Measurements from ENCODE around the gene PTGIS.

PTGIS gene

GRCh38 chr20:49469060-49469459, 98.9 kb downstream of the PTGIS start:
- DNase-seq (ENCODE audit: low spot score), result no peak

- no peak for DNase-seq (ENCODE audit: low spot score)
Measured at GRCh38 chr20:49468412-49468811, 99.5 kb downstream of the PTGIS start.

GRCh38 chr20:49466114-49466912, 101.6 kb downstream of the PTGIS start:
- DNase-seq (ENCODE audit: low spot score), result no peak

GRCh38 chr20:49464556-49464955, 103.4 kb downstream of the PTGIS start:
- no peak for DNase-seq (ENCODE audit: low spot score)

- DNase-seq (ENCODE audit: low spot score), result no peak
Measured at GRCh38 chr20:49462626-49463025, 105.3 kb downstream of the PTGIS start.

- DNase-seq (ENCODE audit: low spot score), result no peak
Measured at GRCh38 chr20:49461894-49462620, 105.9 kb downstream of the PTGIS start.

GRCh38 chr20:49460916-49461315, 107.0 kb downstream of the PTGIS start:
- DNase-seq (ENCODE audit: low spot score), result no peak

GRCh38 chr20:49460131-49460530, 107.8 kb downstream of the PTGIS start:
- no peak for DNase-seq (ENCODE audit: low spot score)

- DNase-seq (ENCODE audit: low spot score), result no peak
Measured at GRCh38 chr20:49459684-49460083, 108.3 kb downstream of the PTGIS start.

GRCh38 chr20:49457444-49457843, 110.5 kb downstream of the PTGIS start:
- no peak for DNase-seq (ENCODE audit: low spot score)

GRCh38 chr20:49456646-49457045, 111.3 kb downstream of the PTGIS start:
- no peak for DNase-seq (ENCODE audit: low spot score)

GRCh38 chr20:49455691-49456090, 112.2 kb downstream of the PTGIS start:
- DNase-seq (ENCODE audit: low spot score), result no peak
